Panc1 (cell line): Measurements from ENCODE around the gene HDGFL2. TPM values are rescaled to one million over a fixed set of nuclear protein-coding genes. Genes with fewer than 3 reads are reported as not detected.

Source experiments
- ATAC-seq: fragments of 200-7000 bp; cut with Tn5 transposase; 2 replicates; pipeline ENCODE4 v1.9.1; 2020; ENCODE audit warnings: mild to moderate bottlenecking, moderate library complexity
- BruUV-seq: library from RNA; stranded (reverse); fragments of 400-500 nt; replicated peaks from 2 replicates; lab custom pipeline; 2021; lab: Mats Ljungman, UMichigan
- CTCF ChIA-PET: fragments of 300-600 bp; sonication (Branson Sonifier 250); formaldehyde crosslinking; loops from one replicate; lab custom pipeline; 2022; ENCODE audit warnings: antibody characterized with exemption; lab: Charles Lee
- POLR2A ChIA-PET: fragments of 300-600 bp; sonication (Branson Sonifier 250); formaldehyde crosslinking; loops from one replicate; lab custom pipeline; 2022; ENCODE audit warnings: antibody characterized with exemption; lab: Charles Lee
- DNase-seq: peaks from one replicate; pipeline ENCODE4 v3.0.0-alpha.2; 2010; ENCODE audit warnings: low read depth, low spot score
- H3K27ac ChIP-seq: 2 replicates; pipeline ENCODE4 v1.5.1; 2011; ENCODE audit warnings: mild to moderate bottlenecking, low read length, inconsistent platforms
- H3K27me3 ChIP-seq: fragments of 200-500 bp; sonication (Bioruptor generic); 2 replicates; pipeline ENCODE4 v1.6.0; 2014; ENCODE audit warnings: low read length, inconsistent platforms; ENCODE audit not compliant: control insufficient read depth, insufficient read depth
- H3K36me3 ChIP-seq: fragments of 200-500 bp; sonication (Bioruptor generic); 2 replicates; pipeline ENCODE4 v1.5.1; 2014; ENCODE audit warnings: inconsistent platforms, mild to moderate bottlenecking, low read length, moderate library complexity; ENCODE audit not compliant: control insufficient read depth, insufficient read depth
- H3K4me1 ChIP-seq: 2 replicates; pipeline ENCODE4 v1.5.1; 2011; ENCODE audit warnings: inconsistent platforms, mild to moderate bottlenecking, low read length, moderate library complexity; ENCODE audit not compliant: control insufficient read depth, insufficient read depth
- H3K4me3 ChIP-seq, 2 experiments: 2 replicates each; pipeline ENCODE4 v1.5.1; 2011 to 2012; ENCODE audit warnings: low read depth in 2 of 2, low read length in 2 of 2, mild to moderate bottlenecking in 2 of 2, inconsistent platforms in 1 of 2, moderate library complexity in 1 of 2
- H3K9me3 ChIP-seq: fragments of 200-500 bp; sonication (Bioruptor generic); 2 replicates; pipeline ENCODE4 v1.5.1; 2014; ENCODE audit warnings: low read depth, mild to moderate bottlenecking, inconsistent platforms, low read length, moderate library complexity; ENCODE audit not compliant: control insufficient read depth, insufficient read depth
- CTCF ChIP-seq: fragments of 450-650 bp; IDR thresholded peaks from 2 replicates; pipeline ENCODE4 v1.5.1; 2017; ENCODE audit warnings: mild to moderate bottlenecking
- POLR2AphosphoS5 ChIP-seq: IDR thresholded peaks from 2 replicates; pipeline ENCODE4 v1.6.1; 2012; ENCODE audit warnings: mild to moderate bottlenecking, low read depth, low read length, moderate library complexity
- SIN3A ChIP-seq: IDR thresholded peaks from 2 replicates; pipeline ENCODE4 v1.6.1; 2012; ENCODE audit warnings: low read depth, mild to moderate bottlenecking, low read length, moderate library complexity, borderline replicate concordance; ENCODE audit not compliant: insufficient read depth
- TCF7L2 ChIP-seq: IDR thresholded peaks from 2 replicates; pipeline ENCODE4 v1.6.1; 2011; ENCODE audit warnings: mild to moderate bottlenecking, low read depth, low read length, inconsistent platforms
- in situ Hi-C: cut with HindIII; loops from 2 replicates; pipeline ENCODE4 v1.10.0; 2016; ENCODE audit warnings: low sequenced_read_pairs, low pct_unique_long_range_greater_than_20kb
- intact Hi-C: fragments of 100-400 bp; cut with micrococcal nuclease; formaldehyde crosslinking; loops from one replicate; pipeline ENCODE4 v1.10.0; 2022; ENCODE audit not compliant: unreplicated experiment
- total RNA-seq: library from RNA; stranded (reverse); gene quantifications from one replicate; pipeline ENCODE4 v1.2.1, GENCODE V29; 2021; ENCODE audit not compliant: unreplicated experiment
- TF ChIP-seq, protein P1 (sequence below), 2 experiments: IDR thresholded peaks; 2 replicates each; pipeline ENCODE4 v1.6.1; 2011 to 2012; ENCODE audit warnings: low read depth in 2 of 2, control low read depth in 1 of 2, low read length in 1 of 2, mild to moderate bottlenecking in 1 of 2, moderate library complexity in 1 of 2; ENCODE audit not compliant: insufficient read depth in 1 of 2

Gene HDGFL2
- total RNA-seq, 1 experiment from 2014 or later, result 56.9 TPM

DNA sequence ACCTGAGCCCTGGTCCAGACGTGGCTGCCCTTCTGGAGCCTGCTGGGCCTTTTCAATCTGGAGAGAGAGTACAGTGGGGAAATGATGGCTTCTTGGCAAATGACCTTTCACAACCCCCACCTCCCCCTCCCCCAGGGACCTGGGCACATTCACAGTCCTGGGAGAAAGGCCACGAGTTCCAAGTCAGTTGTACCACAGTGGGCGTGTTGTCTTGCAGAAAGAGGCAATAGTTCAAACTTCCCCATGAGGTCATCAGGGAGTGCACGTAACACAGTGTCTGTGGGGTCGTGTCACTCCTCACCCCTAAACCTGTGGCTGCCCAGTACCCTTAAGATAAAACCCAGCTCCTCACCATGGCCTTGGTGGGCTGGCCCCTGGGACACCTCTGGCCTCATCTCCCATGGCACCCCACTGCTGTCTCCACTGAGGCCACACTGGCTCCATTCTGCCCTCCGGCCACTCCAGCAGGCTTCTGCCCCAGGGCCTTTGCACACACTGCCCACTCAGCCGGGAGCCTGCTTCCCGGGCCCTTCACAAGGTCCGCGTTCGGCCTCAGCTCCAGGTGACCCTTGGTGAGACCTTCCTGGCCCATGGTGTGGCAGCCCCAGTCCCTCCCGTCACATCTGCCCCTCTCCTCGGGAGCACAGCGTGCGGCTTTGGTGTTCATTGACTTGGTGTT is 32.9 kb downstream of the HDGFL2 start:
- ATAC-seq (no peak), DNase-seq (no peak)
- ChIA-PET CTCF (no interaction called here), POLR2A (no interaction called here)
- no peak for TF ChIP-seq SIN3A
- no peak for TF ChIP-seq TCF7L2
- no peak for TF ChIP-seq POLR2AphosphoS5
- TF ChIP-seq, protein P1, sequence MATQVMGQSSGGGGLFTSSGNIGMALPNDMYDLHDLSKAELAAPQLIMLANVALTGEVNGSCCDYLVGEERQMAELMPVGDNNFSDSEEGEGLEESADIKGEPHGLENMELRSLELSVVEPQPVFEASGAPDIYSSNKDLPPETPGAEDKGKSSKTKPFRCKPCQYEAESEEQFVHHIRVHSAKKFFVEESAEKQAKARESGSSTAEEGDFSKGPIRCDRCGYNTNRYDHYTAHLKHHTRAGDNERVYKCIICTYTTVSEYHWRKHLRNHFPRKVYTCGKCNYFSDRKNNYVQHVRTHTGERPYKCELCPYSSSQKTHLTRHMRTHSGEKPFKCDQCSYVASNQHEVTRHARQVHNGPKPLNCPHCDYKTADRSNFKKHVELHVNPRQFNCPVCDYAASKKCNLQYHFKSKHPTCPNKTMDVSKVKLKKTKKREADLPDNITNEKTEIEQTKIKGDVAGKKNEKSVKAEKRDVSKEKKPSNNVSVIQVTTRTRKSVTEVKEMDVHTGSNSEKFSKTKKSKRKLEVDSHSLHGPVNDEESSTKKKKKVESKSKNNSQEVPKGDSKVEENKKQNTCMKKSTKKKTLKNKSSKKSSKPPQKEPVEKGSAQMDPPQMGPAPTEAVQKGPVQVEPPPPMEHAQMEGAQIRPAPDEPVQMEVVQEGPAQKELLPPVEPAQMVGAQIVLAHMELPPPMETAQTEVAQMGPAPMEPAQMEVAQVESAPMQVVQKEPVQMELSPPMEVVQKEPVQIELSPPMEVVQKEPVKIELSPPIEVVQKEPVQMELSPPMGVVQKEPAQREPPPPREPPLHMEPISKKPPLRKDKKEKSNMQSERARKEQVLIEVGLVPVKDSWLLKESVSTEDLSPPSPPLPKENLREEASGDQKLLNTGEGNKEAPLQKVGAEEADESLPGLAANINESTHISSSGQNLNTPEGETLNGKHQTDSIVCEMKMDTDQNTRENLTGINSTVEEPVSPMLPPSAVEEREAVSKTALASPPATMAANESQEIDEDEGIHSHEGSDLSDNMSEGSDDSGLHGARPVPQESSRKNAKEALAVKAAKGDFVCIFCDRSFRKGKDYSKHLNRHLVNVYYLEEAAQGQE (IDR thresholded peaks at IDR 0.05; ENCODE audit: insufficient read depth in 1 of 2, low read depth in 2 of 2, low read length in 1 of 2), result no peak
- no peak for TF ChIP-seq CTCF
- Histone ChIP-seq H3K27ac (no peak overlapping the region), H3K9me3 (no peaks in the 10 kb centered on the region), H3K4me1 (no peaks in the 10 kb centered on the region), H3K4me3 (no peak overlapping the region), H3K36me3 (no peaks in the 10 kb centered on the region), H3K27me3 (no peaks in the 10 kb centered on the region)
- in situ Hi-C loops, result no loop called here
- intact Hi-C loops, result no loop called here
- BruUV-seq, result no TSS peak

- H3K4me3 ChIP-seq, result no peak overlapping the region
- no peak for ATAC-seq
- no peaks in the 10 kb centered on the region for H3K27me3 ChIP-seq
- H3K9me3 ChIP-seq, result no peaks in the 10 kb centered on the region
- BruUV-seq, result no TSS peak
- DNase-seq, result no peak
- CTCF ChIA-PET, result no interaction called here
- H3K4me1 ChIP-seq, result no peaks in the 10 kb centered on the region
- POLR2A ChIA-PET, result no interaction called here
- in situ Hi-C loops (no loop called here), intact Hi-C loops (no loop called here)
- no peaks in the 10 kb centered on the region for H3K36me3 ChIP-seq
- TF ChIP-seq, protein P1 (IDR thresholded peaks at IDR 0.05; ENCODE audit: insufficient read depth in 1 of 2, low read depth in 2 of 2, low read length in 1 of 2), result no peak
- TF ChIP-seq CTCF (no peak), SIN3A (no peak), POLR2AphosphoS5 (no peak), TCF7L2 (no peak)
- H3K27ac ChIP-seq, result no peak overlapping the region
These were observed 33.7 kb downstream of the HDGFL2 start for GRCh38 chr19:4505570-4506448.
